ENCODE results near the gene MRPL55. TPM values are rescaled to one million over a fixed set of nuclear protein-coding genes. Genes with fewer than 3 reads are reported as not detected.
A peak's percentile ranks its signal among the peaks of the same experiment; 100 is the strongest.

Gene MRPL55
- total RNA-seq, 2 experiments from 2014 or later = 67.8 to 68.3 TPM

GRCh38 chr1:228061411-228062084, 47.6 kb downstream of the MRPL55 start:
- Mint-ChIP-seq H3K9me3 (no peaks in the 10 kb centered on the region), H3K4me3 (no peak overlapping the region), H3K27ac (no peak overlapping the region), H3K4me1 (ENCODE audit: low read depth) (peaks cover 5% of the 10 kb centered on the region), H3K36me3 (ENCODE audit: low read depth) (no peaks in the 10 kb centered on the region), H3K27me3 (peaks cover 36% of the 10 kb centered on the region)
- no peak for TF ChIP-seq CTCF (IDR thresholded peaks at IDR 0.05)
- ChIA-PET CTCF (interaction anchor here (0.9 to 1.2 kb wide), 3 partner anchors 60 to 65 kb away, joined by 3 read pairs; no protein-coding TSS in a partner anchor), POLR2A (interaction anchor here (0.6 to 1.3 kb wide), 2 partner anchors 12 to 47 kb away, joined by 3 read pairs; no protein-coding TSS in a partner anchor)
- no peak for ATAC-seq
- DNase-seq = no peak
- intact Hi-C loops (cut with micrococcal nuclease) = no loop called here

- H3K27ac Mint-ChIP-seq = no peak overlapping the region
- no peaks in the 10 kb centered on the region for H3K9me3 Mint-ChIP-seq
- DNase-seq (no peak), ATAC-seq (no peak)
- H3K4me1 Mint-ChIP-seq (ENCODE audit: low read depth) = peaks cover 5% of the 10 kb centered on the region
- H3K36me3 Mint-ChIP-seq (ENCODE audit: low read depth) = no peaks in the 10 kb centered on the region
- peaks cover 39% of the 10 kb centered on the region for H3K27me3 Mint-ChIP-seq
- TF ChIP-seq CTCF (IDR thresholded peaks at IDR 0.05) = peak; percentile 27
- POLR2A ChIA-PET = interaction anchor here (1.2 to 1.3 kb wide), 2 partner anchors 12 to 22 kb away, joined by 3 to 5 read pairs; partner anchors contain the start of gene ARF1
- CTCF ChIA-PET = interaction anchor here (1.0 to 1.3 kb wide), 3 partner anchors 59 to 61 kb away, joined by 3 to 5 read pairs (median 3); no protein-coding TSS in a partner anchor
- intact Hi-C loops (cut with micrococcal nuclease) = no loop called here
- peak overlapping the region; percentile 15 for H3K4me3 Mint-ChIP-seq
These were observed 48.5 kb downstream of the MRPL55 start for GRCh38 chr1:228060458-228061190.

GRCh38 chr1:228059634-228060457, 49.3 kb downstream of the MRPL55 start:
- ATAC-seq (peak; percentile 87), DNase-seq (peak; percentile 91)
- ChIA-PET CTCF (interaction anchor here (1.3 kb wide), 1 partner anchor 60 kb away, joined by 5 read pairs; no protein-coding TSS in a partner anchor), POLR2A (interaction anchor here (1.2 to 1.3 kb wide), 2 partner anchors 11 to 23 kb away, joined by 3 to 5 read pairs; partner anchors contain the start of gene ARF1)
- Mint-ChIP-seq H3K4me3 (peak overlapping the region; percentile 55), H3K27ac (no peak overlapping the region), H3K9me3 (no peaks in the 10 kb centered on the region), H3K4me1 (ENCODE audit: low read depth) (peaks cover 5% of the 10 kb centered on the region), H3K36me3 (ENCODE audit: low read depth) (no peaks in the 10 kb centered on the region), H3K27me3 (peaks cover 37% of the 10 kb centered on the region)
- intact Hi-C loops (cut with micrococcal nuclease) = no loop called here
- TF ChIP-seq CTCF (IDR thresholded peaks at IDR 0.05) = no peak

- intact Hi-C loops (cut with micrococcal nuclease) = no loop called here
- no peak overlapping the region for H3K27ac Mint-ChIP-seq
- no peaks in the 10 kb centered on the region for H3K36me3 Mint-ChIP-seq (ENCODE audit: low read depth)
- peak overlapping the region; percentile 55 for H3K4me3 Mint-ChIP-seq
- DNase-seq = peak; percentile 59
- H3K27me3 Mint-ChIP-seq = peaks cover 38% of the 10 kb centered on the region
- no peaks in the 10 kb centered on the region for H3K9me3 Mint-ChIP-seq
- ATAC-seq = peak; percentile 62
- ChIA-PET CTCF (interaction anchor here (1.3 to 1.6 kb wide), 3 partner anchors 10 to 60 kb away, joined by 3 to 7 read pairs (median 5); no protein-coding TSS in a partner anchor), POLR2A (no interaction called here)
- no peak for TF ChIP-seq CTCF (IDR thresholded peaks at IDR 0.05)
- H3K4me1 Mint-ChIP-seq (ENCODE audit: low read depth) = peaks cover 5% of the 10 kb centered on the region
These were observed 50.0 kb downstream of the MRPL55 start for GRCh38 chr1:228058949-228059633.

Measured in activated CD8-positive, alpha-beta T cell treated with anti-CD3 and anti-CD28 coated beads for 36 hours (primary cell).